HCT116 (cell line): ENCODE data around the gene PSEN2. TPM values are rescaled to one million over a fixed set of nuclear protein-coding genes. Genes with fewer than 3 reads are reported as not detected.

Experiments
- ATAC-seq: fragments of 200-7000 bp; cut with Tn5 transposase; 2 replicates; pipeline ENCODE4 v1.9.1; 2020; ENCODE audit warnings: mild to moderate bottlenecking, moderate library complexity
- BruUV-seq: library from RNA; stranded (reverse); fragments of 400-500 nt; replicated peaks from 2 replicates; lab custom pipeline; 2021; lab: Mats Ljungman, UMichigan
- CTCF ChIA-PET: fragments of 300-600 bp; sonication (Branson Sonifier 250); formaldehyde crosslinking; loops from one replicate; lab custom pipeline; 2021; ENCODE audit warnings: antibody characterized with exemption; lab: Charles Lee
- POLR2A ChIA-PET: fragments of 300-600, 350-600 bp; sonication (Branson Sonifier 250); formaldehyde crosslinking; loops from one replicate; lab custom pipeline; 2021; ENCODE audit warnings: antibody characterized with exemption; lab: Charles Lee
- RAD21 ChIA-PET, 2 experiments: fragments of 300-600 bp; sonication (Branson Sonifier 250); formaldehyde crosslinking; loops; one replicate each; lab custom pipeline; 2023; ENCODE audit warnings: low total read pairs in 2 of 2; ENCODE audit not compliant: uncharacterized antibody in 2 of 2, unreplicated experiment in 2 of 2, low non-redundant PET in 1 of 2; lab: Charles Lee
- DNase-seq: peaks from one replicate; pipeline ENCODE4 v3.0.0-alpha.2; 2010; ENCODE audit warnings: low read depth, low spot score
- H2AFZ ChIP-seq: fragments of 200-600 bp; shearing (Covaris generic), sonication (generic); 2 replicates; pipeline ENCODE4 v1.6.1; 2017; ENCODE audit warnings: low read depth, mixed run types, mixed read lengths, antibody characterized with exemption, low read length; ENCODE audit not compliant: poor library complexity, severe bottlenecking
- H3K27ac ChIP-seq: 2 replicates; pipeline ENCODE4 v1.5.1; 2012; ENCODE audit warnings: low read depth, low read length
- H3K27me3 ChIP-seq: fragments of 200-600 bp; sonication (generic); 2 replicates; pipeline ENCODE4 v1.6.1; 2016; ENCODE audit warnings: mixed run types, low read length, mixed read lengths; ENCODE audit not compliant: insufficient read depth
- H3K36me3 ChIP-seq, 2 experiments: fragments of 200-500 bp in 1 of 2; fragments of 200-600 bp in 1 of 2; sonication (Bioruptor generic) in 1 of 2; sonication (generic) in 1 of 2; 2 replicates each; pipeline versions ENCODE4 v1.5.1 to v1.6.1; 2014 to 2016; ENCODE audit warnings: low read length in 2 of 2, inconsistent platforms in 1 of 2, mixed read lengths in 1 of 2, mixed run types in 1 of 2; ENCODE audit not compliant: insufficient read depth in 2 of 2, control insufficient read depth in 1 of 2
- H3K4me1 ChIP-seq, 2 experiments: fragments of 200-600 bp in 1 of 2; sonication (generic) in 1 of 2; 2 replicates each; pipeline versions ENCODE4 v1.5.1 to v1.6.1; 2012 to 2017; ENCODE audit warnings: low read length in 2 of 2, inconsistent platforms in 1 of 2, mild to moderate bottlenecking in 1 of 2, mixed read lengths in 1 of 2, mixed run types in 1 of 2, moderate library complexity in 1 of 2; ENCODE audit not compliant: insufficient read depth in 2 of 2, control insufficient read depth in 1 of 2
- H3K4me2 ChIP-seq: fragments of 200-600 bp; sonication (generic); 2 replicates; pipeline ENCODE4 v1.6.1; 2017; ENCODE audit warnings: mixed run types, low read length, mixed read lengths
- H3K4me3 ChIP-seq, 2 experiments: fragments of 200-600 bp in 1 of 2; sonication (generic) in 1 of 2; replicated peaks in 1 of 2; 2 replicates each; pipeline ENCODE4 v1.5.1; 2011 to 2016; ENCODE audit warnings: low read length in 2 of 2, control low read depth in 1 of 2, low read depth in 1 of 2, mild to moderate bottlenecking in 1 of 2, mixed read lengths in 1 of 2, mixed run types in 1 of 2
- H3K79me2 ChIP-seq: fragments of 200-600 bp; sonication (generic); 2 replicates; pipeline ENCODE4 v1.6.1; 2017; ENCODE audit warnings: mild to moderate bottlenecking, mixed run types, low read length, moderate library complexity, mixed read lengths; ENCODE audit not compliant: insufficient read depth
- H3K9ac ChIP-seq: fragments of 200-600 bp; sonication (generic); 2 replicates; pipeline ENCODE4 v1.6.1; 2016; ENCODE audit warnings: low read length, mixed read lengths
- H3K9me2 ChIP-seq: fragments of 200-600 bp; sonication (generic), shearing (Covaris generic); 2 replicates; pipeline ENCODE4 v1.6.1; 2017; ENCODE audit warnings: mixed run types, mild to moderate bottlenecking, moderate library complexity; ENCODE audit not compliant: insufficient read depth
- H3K9me3 ChIP-seq, 2 experiments: fragments of 200-500 bp in 1 of 2; fragments of 200-600 bp in 1 of 2; sonication (Bioruptor generic) in 1 of 2; sonication (generic) in 1 of 2; 2 replicates each; pipeline ENCODE4 v1.6.1; 2014 to 2017; ENCODE audit warnings: low read length in 2 of 2, mixed read lengths in 2 of 2, inconsistent platforms in 1 of 2, low read depth in 1 of 2, mild to moderate bottlenecking in 1 of 2, mixed run types in 1 of 2, moderate library complexity in 1 of 2; ENCODE audit not compliant: control insufficient read depth in 1 of 2, insufficient read depth in 1 of 2
- H4K20me1 ChIP-seq: fragments of 200-600 bp; sonication (generic), shearing (Covaris generic); 2 replicates; pipeline ENCODE4 v1.6.1; 2017; ENCODE audit warnings: mixed run types, mild to moderate bottlenecking, moderate library complexity; ENCODE audit not compliant: insufficient read depth
- CTCF ChIP-seq, 3 experiments: fragments of 200-600 bp in 1 of 3; sonication (generic) in 1 of 3; IDR thresholded peaks in 2 of 3; conservative IDR thresholded peaks in 1 of 3; 2 replicates each; pipeline ENCODE4 v1.5.1; 2012 to 2017; ENCODE audit warnings: low read depth in 2 of 3, low read length in 2 of 3, antibody characterized with exemption in 1 of 3, borderline replicate concordance in 1 of 3, control low read depth in 1 of 3, mild to moderate bottlenecking in 1 of 3, mixed read lengths in 1 of 3, mixed run types in 1 of 3, moderate library complexity in 1 of 3; ENCODE audit not compliant: insufficient read depth in 1 of 3
- EGR1 ChIP-seq: IDR thresholded peaks from 2 replicates; pipeline ENCODE4 v1.6.1; 2012; ENCODE audit warnings: low read depth
- ELF1 ChIP-seq: IDR thresholded peaks from 2 replicates; pipeline ENCODE4 v1.6.1; 2012; ENCODE audit warnings: low read depth, borderline replicate concordance
- EZH2phosphoT487 ChIP-seq: fragments of 200-600 bp; IDR thresholded peaks from 2 replicates; pipeline ENCODE4 v1.6.1; 2018; ENCODE audit warnings: antibody characterized with exemption, borderline replicate concordance
- SIN3A ChIP-seq: IDR thresholded peaks from 2 replicates; pipeline ENCODE4 v1.6.1; 2012; ENCODE audit warnings: low read depth
- SP1 ChIP-seq: IDR thresholded peaks from 2 replicates; pipeline ENCODE4 v1.6.1; 2012; ENCODE audit warnings: low read depth
- TCF7L2 ChIP-seq: IDR thresholded peaks from 2 replicates; pipeline ENCODE4 v1.7.0; 2011; ENCODE audit warnings: borderline replicate concordance, inconsistent platforms; ENCODE audit not compliant: insufficient read depth, insufficient read length; ENCODE audit errors: extremely low read depth
- intact Hi-C: fragments of 100-400 bp; cut with micrococcal nuclease; formaldehyde crosslinking; loops from 2 replicates; pipeline ENCODE4 v1.10.0; 2022
- total RNA-seq: library from RNA; stranded (reverse); gene quantifications from one replicate; pipeline ENCODE4 v1.2.1, GENCODE V29; 2021; ENCODE audit not compliant: unreplicated experiment
- TF ChIP-seq, protein P1 (sequence below): IDR thresholded peaks from 2 replicates; pipeline ENCODE4 v1.6.1; 2012; ENCODE audit warnings: low read depth

PSEN2 gene
- total RNA-seq, 1 experiment from 2014 or later: 28.5 TPM

DNA sequence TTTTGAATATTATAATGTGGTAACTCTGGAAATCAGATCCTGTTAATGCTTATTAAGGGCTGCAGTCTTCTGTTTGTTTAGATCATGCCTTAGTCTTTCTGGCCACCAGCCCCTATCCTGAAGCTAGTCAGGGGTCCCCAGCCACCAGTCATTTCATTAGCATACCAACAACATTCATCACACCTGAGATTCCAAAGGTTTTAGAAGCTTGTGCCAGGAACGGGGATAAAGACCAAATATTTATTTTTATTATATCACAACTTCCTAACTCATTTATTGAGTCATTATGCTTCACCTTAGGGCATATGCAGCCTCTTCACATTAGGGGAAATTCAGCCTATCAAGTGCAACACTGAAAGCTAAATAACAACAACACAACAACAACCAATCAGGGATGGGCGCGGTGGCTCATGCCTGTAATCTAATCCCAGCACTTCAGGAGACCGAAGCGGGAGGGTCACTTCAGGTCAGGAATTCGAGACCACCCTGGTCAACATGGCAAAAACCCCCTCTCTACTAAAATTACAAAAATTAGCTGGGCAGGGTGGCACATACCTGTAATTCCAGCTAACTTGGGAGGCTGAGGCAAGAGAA lies 2.9 kb upstream of the PSEN2 start:
- POLR2A ChIA-PET: interaction anchor here (0.7 kb wide), 1 partner anchor 26 kb away, joined by 4 read pairs; no protein-coding TSS in a partner anchor
- no peak for DNase-seq
- intact Hi-C loops: no loop called here

More for the DNA sequence above, 2.9 kb upstream of the PSEN2 start:
- H3K9me2 ChIP-seq: no peaks in the 10 kb centered on the region
- TF ChIP-seq ELF1 (no peak), EZH2phosphoT487 (no peak), EGR1 (no peak), SP1 (no peak), CTCF (IDR thresholded peaks at IDR 0.05 in 2 of 3, conservative IDR thresholded peaks at IDR 0.05 in 1 of 3; ENCODE audit: borderline replicate concordance in 1 of 3, insufficient read depth in 1 of 3, low read depth in 2 of 3, low read length in 2 of 3) (no peak), TCF7L2 (no peak), SIN3A (no peak)
- TF ChIP-seq, protein P1, sequence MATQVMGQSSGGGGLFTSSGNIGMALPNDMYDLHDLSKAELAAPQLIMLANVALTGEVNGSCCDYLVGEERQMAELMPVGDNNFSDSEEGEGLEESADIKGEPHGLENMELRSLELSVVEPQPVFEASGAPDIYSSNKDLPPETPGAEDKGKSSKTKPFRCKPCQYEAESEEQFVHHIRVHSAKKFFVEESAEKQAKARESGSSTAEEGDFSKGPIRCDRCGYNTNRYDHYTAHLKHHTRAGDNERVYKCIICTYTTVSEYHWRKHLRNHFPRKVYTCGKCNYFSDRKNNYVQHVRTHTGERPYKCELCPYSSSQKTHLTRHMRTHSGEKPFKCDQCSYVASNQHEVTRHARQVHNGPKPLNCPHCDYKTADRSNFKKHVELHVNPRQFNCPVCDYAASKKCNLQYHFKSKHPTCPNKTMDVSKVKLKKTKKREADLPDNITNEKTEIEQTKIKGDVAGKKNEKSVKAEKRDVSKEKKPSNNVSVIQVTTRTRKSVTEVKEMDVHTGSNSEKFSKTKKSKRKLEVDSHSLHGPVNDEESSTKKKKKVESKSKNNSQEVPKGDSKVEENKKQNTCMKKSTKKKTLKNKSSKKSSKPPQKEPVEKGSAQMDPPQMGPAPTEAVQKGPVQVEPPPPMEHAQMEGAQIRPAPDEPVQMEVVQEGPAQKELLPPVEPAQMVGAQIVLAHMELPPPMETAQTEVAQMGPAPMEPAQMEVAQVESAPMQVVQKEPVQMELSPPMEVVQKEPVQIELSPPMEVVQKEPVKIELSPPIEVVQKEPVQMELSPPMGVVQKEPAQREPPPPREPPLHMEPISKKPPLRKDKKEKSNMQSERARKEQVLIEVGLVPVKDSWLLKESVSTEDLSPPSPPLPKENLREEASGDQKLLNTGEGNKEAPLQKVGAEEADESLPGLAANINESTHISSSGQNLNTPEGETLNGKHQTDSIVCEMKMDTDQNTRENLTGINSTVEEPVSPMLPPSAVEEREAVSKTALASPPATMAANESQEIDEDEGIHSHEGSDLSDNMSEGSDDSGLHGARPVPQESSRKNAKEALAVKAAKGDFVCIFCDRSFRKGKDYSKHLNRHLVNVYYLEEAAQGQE: no peak
- H2AFZ ChIP-seq: no peak overlapping the region
- no peaks in the 10 kb centered on the region for H3K36me3 ChIP-seq
- H3K4me2 ChIP-seq: no peak overlapping the region
- RAD21 ChIA-PET: no interaction called here
- CTCF ChIA-PET: no interaction called here
- no peak for ATAC-seq
- BruUV-seq: no TSS peak
- H3K9ac ChIP-seq: no peak overlapping the region
- peaks cover 18% of the 10 kb centered on the region for H3K79me2 ChIP-seq
- H3K4me1 ChIP-seq: peaks cover 15 to 55% of the 10 kb centered on the region in 2 experiments
- no peak overlapping the region for H3K27ac ChIP-seq
- H4K20me1 ChIP-seq: no peaks in the 10 kb centered on the region
- no peaks in the 10 kb centered on the region for H3K9me3 ChIP-seq
- H3K4me3 ChIP-seq: no peak overlapping the region
- H3K27me3 ChIP-seq: no peaks in the 10 kb centered on the region
